Inflammatory macrophage treated with lipopolysaccharide for 4 hours (primary cell): Measurements from ENCODE around the gene KCNIP4.
A peak's percentile ranks its signal among the peaks of the same experiment; 100 is the strongest.

Source experiments
- DNase-seq: peaks from one replicate; pipeline ENCODE4 v3.0.0-alpha.2; 2020

KCNIP4 gene

DNA sequence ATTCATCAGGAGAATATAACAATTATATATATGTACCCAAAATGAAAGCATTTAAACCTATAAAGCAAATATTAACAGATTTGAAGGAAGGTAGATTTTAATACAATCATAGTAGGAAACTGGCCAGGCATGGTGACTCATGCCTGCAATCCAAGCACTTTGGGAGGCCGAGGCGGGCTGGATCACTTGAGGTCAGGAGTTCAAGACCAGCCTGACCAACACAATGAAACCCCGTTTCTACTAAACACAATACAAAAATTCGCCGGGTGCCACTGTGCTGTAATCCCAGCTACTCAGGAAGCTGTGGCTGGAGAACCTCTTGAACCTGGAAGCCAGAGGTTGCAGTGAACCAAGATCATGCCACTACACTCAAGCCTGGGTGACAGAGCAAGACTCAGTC, 118.3 kb downstream of the KCNIP4 start:
- no peak for DNase-seq

DNA sequence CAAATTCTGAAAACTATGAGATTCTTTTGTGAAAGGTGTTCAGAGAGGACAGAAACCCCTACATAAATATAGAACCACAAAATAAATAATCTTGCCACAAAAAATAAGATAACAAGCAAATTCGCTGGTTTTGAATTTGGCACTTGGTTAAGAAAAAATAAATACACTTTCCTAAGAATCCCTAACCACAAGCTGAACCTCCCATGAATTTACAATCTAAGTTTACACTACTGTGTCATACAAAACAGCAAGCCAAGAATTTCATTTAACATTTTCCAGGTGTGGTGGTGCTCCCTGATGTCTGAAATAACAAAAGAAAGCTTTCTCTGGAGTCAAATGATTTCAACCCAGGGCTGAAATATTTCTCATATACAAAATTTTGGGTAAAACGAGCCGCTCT, 121.0 kb downstream of the KCNIP4 start:
- no peak for DNase-seq

DNA sequence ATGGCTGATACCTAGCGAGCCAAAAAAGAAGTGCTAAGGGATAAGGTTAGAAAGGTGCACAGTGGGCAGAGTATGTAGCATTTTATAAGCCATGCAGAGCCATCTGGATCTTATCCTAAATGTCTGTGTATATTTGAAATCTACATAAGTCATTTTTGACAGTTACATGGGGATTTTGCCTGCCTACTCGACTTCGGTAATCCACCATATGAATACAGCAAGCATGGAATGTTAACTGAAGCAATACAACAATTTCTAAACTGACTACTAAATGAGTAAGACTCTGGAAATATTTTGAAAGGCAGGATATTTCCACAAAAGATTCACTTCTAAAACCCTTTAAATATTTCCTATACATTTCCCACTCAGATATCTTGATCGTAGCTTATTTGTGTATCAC, 122.5 kb downstream of the KCNIP4 start:
- DNase-seq, result no peak

DNA sequence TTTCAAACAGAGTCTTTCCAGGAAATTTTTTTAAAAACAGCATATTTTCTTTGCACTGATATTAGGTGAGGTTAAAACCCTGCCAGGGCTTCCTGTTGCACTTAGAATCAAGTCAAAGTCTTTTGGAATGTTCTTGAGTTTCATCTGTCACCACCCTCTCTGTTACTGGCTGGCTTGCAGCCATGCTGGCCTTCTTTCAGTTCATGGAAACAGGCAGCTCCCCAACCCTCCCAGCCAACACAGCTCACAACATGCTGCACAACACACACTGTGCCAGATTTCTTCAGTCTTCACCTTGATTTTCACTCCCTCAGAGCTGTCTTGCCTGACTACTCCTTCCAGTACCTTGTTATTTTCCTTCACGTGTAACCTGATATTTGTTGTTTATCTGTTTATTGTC, 129.5 kb downstream of the KCNIP4 start:
- DNase-seq, result no peak

GRCh38 chr4:21815651-21816377, 132.8 kb downstream of the KCNIP4 start:
- DNase-seq, result no peak

GRCh38 chr4:21811565-21811964, 137.0 kb downstream of the KCNIP4 start:
- no peak for DNase-seq

GRCh38 chr4:21806991-21807390, 141.6 kb downstream of the KCNIP4 start:
- no peak for DNase-seq

- no peak for DNase-seq
Observed at GRCh38 chr4:21802406-21802805, 146.2 kb downstream of the KCNIP4 start.

- no peak for DNase-seq
Observed at GRCh38 chr4:21801661-21802385, 146.7 kb downstream of the KCNIP4 start.

DNA sequence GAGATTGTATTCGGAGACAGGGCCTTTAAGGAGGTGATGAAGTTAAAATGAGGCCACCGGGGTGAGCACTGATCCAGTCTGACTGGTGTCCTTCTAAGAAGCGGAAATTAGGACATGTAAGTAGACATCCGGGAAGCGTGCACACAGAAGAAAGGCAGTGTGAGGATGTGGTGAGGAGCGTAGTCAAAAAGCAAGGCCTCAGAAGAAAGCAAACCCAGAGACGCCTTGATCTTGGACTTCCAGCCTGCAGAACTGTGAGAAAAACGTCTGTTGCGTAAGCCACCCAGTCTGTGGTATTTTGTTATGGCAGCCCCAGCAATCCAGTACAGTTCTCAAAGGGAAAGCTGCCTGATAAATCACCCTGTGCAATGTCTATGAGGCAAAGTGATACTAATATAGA, 153.5 kb downstream of the KCNIP4 start:
- DNase-seq, result no peak

DNA sequence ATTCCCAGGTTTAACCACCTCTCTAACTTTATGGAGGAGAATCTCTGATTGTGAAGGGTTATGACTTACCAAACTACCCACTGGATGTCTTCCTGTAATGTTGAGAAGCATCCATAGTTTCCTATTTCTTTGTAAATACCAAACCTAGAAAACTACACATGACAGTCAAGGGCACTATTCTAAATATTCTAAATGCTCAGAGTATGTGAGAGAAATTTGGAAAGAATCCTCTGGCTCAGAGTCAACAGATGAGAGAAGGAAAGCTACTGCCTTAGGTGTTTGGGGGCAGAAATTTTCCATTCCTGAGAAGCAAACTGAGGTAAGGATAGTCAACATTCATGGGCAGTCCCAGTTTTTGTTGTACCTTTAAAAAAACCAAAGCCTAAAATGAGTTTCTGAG, 155.8 kb downstream of the KCNIP4 start:
- no peak for DNase-seq

DNA sequence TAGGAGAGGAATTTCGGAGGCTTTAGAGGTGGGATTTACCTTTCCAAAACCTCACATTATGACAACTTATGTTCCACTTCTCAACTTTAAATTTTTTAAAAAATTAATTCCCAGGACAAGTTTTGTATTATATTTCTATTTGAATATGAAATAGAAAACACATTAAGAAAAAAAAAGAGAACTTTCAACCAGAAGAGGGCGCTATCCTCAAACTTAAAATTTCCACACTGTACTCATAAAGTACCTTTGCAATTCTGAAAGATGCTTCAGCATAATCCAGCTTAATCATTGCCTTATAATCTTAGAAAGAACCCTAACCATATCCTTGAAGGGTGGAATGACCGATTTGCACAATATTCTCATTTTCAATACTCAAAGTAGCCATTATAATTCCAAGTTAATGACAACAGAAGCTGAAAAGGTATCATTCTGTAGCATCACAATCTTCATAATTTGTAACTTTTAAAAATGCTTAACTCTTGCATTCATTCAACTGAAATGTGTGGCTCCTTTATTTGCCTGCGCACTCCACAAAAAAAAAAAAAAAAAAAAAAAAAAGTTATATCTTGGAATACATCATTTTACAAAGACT, 158.0 kb downstream of the KCNIP4 start:
- DNase-seq, result peak; percentile 9

DNA sequence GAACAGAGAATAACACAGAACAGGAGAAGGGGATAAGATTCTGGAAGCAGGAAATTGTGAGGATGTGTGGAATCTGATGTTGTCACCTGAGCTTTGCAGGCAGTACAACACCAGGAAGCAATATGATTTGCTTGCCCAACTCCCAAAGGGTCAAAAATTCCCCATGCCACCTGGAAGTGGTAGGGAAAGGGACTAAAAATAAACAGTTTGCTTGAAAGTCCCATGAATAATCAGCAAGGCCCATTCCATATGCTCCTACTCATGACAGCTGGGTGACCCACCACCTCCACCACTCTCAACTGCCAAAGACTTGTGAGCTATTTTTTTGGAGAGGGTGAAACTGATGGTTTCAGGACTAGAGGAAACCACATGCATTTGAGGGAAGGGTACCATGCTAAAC, 168.4 kb downstream of the KCNIP4 start:
- no peak for DNase-seq

DNA sequence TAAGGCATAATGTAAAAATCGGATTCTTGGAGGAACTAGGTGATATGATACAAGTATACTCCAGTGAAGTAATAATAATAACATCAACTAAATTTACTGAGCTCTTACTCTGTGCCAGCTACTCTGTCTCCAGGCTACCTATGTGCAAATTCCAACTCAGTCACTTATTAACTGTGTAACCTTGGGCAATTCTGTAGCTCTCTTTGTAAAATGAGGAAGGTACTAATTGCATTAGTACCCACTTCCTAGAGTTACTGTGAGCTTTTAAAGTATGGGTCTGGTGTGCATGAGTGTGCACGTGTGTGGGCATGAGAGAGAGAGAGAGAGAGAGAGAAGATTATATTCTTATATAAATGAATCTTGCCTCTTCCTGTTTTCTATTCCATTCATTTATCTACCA, 169.9 kb downstream of the KCNIP4 start:
- no peak for DNase-seq

GRCh38 chr4:21775703-21776102, 172.9 kb downstream of the KCNIP4 start:
- DNase-seq, result no peak

- DNase-seq, result peak; percentile 7
Observed at GRCh38 chr4:21769404-21770147, 179.0 kb downstream of the KCNIP4 start.

GRCh38 chr4:21768349-21769310, 179.9 kb downstream of the KCNIP4 start:
- peak; percentile 17 for DNase-seq

GRCh38 chr4:21765810-21766407, 182.7 kb downstream of the KCNIP4 start:
- DNase-seq, result peak; percentile 19

- DNase-seq, result no peak
Observed at GRCh38 chr4:21763855-21764254, 184.7 kb downstream of the KCNIP4 start.

GRCh38 chr4:21757248-21757647, 191.3 kb downstream of the KCNIP4 start:
- DNase-seq, result no peak

DNA sequence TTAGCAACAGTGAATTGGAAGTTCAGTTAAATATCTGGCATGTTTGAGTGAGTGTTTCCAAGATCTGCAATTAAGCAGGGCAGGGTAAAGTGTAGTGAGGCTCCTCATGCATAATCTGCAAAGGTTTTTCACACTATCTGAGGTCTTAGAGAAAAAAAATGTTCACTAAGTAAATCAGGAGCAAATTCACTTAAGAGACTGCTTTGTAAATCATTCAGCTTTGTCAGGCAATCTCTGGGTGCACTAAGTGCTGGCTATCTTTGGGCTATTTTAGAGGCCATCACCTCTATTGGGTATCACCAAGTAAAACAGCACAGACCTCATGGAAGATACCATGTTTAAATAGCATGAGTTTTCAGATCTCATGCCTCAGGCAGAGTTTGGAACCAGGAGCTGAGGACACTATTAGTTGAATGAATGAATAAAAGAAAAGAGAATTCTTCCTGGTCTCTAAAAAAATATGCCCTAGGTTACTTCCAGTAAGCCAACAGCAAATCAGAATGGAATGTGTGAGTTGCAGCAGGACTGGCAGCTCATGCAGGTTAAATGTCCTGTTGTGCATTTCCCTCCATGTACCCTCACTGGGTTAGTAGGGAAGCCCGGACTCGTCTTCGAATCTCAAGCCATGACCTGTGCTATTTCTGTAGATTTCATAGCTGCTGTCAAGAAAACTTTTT, 195.3 kb downstream of the KCNIP4 start:
- DNase-seq, result no peak
